HUES48 (cell line): Measurements from ENCODE around the gene CACNA1H.

Experiments used
- H3K27ac ChIP-seq: one replicate; pipeline ENCODE4 v1.7.0; 2013; ENCODE audit warnings: low read depth, low read length, inconsistent platforms
- H3K27me3 ChIP-seq: 2 replicates; pipeline ENCODE4 v1.6.1; 2013; ENCODE audit warnings: mild to moderate bottlenecking, low read length; ENCODE audit not compliant: control insufficient read depth, insufficient read depth
- H3K36me3 ChIP-seq: 2 replicates; pipeline ENCODE4 v1.6.1; 2013; ENCODE audit warnings: low read length; ENCODE audit not compliant: control insufficient read depth, insufficient read depth
- H3K4me1 ChIP-seq: 2 replicates; pipeline ENCODE4 v1.6.1; 2013; ENCODE audit warnings: mild to moderate bottlenecking, low read length; ENCODE audit not compliant: control insufficient read depth, insufficient read depth
- H3K4me3 ChIP-seq: 2 replicates; pipeline ENCODE4 v1.5.1; 2013; ENCODE audit warnings: mild to moderate bottlenecking, low read depth, low read length
- H3K9ac ChIP-seq: 2 replicates; pipeline ENCODE4 v1.6.1; 2013; ENCODE audit warnings: mild to moderate bottlenecking, low read depth, low read length, moderate library complexity
- H3K9me3 ChIP-seq: 2 replicates; pipeline ENCODE4 v1.6.1; 2013; ENCODE audit warnings: low read length; ENCODE audit not compliant: control insufficient read depth, insufficient read depth

Gene CACNA1H

DNA sequence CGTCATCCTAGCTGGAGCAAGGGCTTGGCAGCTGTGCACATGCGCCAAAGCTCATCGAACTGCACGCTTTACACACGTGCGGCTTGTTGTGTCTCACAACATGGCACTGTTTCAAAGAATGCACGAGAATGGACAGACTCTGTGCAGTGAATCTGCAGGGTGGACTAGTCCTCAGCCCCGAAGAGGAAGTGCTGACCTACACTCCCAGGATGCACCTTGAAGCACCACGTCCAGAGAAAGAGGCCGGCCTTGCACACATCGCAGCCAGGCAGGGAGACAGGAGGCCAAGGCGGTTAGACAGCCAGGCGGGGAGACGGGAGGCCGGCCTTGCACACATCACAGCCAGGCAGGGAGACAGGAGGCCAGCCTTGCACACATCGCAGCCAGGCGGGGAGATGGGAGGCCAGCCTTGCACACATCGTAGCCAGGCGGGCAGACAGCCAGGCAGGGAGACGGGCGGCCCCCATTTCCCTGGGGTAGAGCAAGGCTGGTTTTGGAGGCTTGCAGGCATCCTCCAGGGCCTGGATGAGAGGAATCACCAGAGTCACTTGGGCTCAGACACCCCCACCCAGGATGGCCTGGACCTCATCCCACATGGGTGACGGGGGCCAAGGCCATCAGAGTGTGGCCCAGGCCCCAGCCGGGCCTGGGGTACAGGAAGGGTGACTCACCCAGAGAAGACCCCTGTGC, 9.0 kb upstream of the CACNA1H start:
- no peaks in the 10 kb centered on the region for H3K4me1 ChIP-seq
- no peaks in the 10 kb centered on the region for H3K27me3 ChIP-seq
- H3K36me3 ChIP-seq: no peaks in the 10 kb centered on the region
- no peaks in the 10 kb centered on the region for H3K9me3 ChIP-seq
- no peak overlapping the region for H3K4me3 ChIP-seq
- no peak overlapping the region for H3K27ac ChIP-seq
- H3K9ac ChIP-seq: no peak overlapping the region

DNA sequence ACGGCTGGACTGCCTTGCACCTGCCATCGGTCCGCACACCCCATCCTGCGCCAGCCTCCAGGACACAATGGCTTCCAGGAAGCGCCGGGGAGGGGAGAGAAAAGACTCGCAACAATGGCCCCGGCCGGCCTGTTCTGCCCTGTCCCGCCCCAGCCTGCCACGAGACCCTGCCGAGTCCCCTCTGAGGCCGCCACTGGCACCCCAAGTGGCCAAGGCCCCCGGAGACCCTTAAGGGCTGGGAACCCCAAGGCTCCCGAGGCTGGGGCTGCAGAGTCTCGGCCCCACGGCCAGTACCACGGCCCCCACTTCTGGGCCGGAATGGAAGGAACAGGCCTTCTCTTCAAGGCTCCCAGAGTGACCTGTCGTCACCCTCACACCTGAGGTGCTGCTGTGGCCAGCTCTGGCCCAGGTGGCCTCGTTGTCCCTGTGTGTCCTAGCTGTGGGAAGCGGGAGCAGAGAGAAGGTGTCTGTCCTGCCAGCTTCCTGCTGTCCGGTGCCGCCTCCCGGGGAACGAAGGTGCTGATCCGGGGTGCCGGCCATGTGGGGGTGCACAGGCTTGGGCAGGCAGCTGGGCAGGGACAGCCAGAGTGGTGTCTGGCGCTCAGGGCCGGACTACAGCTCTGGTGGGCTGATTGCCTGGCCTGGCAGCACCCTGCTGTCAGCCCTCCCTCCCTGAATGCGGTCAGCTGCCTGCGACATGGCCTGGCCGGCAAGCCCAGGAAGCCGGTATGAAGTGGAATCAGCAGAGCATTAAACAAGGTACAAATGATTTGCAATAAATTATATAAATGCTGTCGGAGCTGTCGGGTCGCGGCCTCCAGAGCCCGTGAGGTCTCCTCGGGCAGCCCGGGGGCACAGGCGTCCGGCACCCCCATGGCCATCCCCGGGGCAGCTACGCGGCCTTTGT, 8.2 kb upstream of the CACNA1H start:
- H3K4me1 ChIP-seq: no peaks in the 10 kb centered on the region
- no peak overlapping the region for H3K9ac ChIP-seq
- no peaks in the 10 kb centered on the region for H3K9me3 ChIP-seq
- no peak overlapping the region for H3K27ac ChIP-seq
- no peak overlapping the region for H3K4me3 ChIP-seq
- no peaks in the 10 kb centered on the region for H3K36me3 ChIP-seq
- no peaks in the 10 kb centered on the region for H3K27me3 ChIP-seq

DNA sequence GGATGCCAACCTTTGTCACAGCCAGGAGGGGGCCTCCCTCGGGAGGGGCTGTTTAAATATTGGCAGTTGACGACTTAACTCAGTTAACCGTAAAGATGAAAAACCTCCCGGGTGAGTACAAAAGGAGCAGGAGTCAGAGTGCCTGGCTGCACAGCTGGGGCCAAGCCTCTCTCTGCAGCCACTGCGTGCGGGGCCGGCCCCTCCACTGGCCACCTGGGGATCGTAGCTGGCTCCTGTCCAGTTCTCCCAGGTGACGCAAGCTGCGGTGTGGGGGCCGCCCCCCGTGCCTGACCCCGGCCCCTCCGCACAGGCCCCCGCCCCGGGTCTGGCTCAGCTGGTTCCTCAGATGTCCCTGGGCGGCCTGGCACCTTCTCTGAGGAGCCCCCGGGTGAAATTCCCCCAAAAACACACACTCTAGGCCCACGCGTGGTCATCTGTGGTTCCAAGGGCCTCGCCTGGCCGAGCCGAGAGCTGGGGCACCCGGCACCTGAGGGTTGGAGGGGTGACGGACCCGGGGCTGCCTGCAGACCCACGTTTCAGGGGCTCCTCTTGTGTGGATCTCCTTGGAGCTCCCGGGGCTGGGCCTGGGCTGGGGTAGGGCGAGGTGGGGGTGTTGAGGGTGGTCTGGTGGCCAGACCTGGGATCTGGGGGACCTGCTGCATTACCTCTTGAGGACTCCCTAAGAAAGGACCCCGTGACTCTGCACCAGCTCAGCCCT, 7.4 kb upstream of the CACNA1H start:
- Histone ChIP-seq H3K9me3 (no peaks in the 10 kb centered on the region), H3K4me1 (no peaks in the 10 kb centered on the region), H3K27me3 (no peaks in the 10 kb centered on the region), H3K9ac (no peak overlapping the region), H3K27ac (no peak overlapping the region), H3K4me3 (no peak overlapping the region), H3K36me3 (no peaks in the 10 kb centered on the region)

DNA sequence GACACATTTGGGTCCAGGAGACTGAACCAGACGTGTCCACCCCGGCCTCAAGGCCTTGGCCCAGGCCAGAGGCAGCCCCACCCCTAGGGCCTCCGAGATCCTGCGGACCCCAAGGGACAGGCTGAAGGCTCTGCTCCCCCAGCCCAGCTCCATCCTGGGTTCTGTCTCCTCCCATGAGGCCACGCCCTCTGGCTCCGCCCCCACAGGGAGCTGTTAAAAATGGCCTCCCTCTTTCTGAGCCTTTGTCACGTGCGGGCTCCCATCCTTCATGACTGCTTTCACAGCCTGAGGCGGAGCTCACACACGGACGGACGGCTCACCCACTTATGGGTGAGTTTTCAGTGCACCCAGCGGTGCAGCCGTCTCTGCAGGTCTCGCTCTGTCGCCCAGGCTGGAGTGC, 6.5 kb upstream of the CACNA1H start:
- no peaks in the 10 kb centered on the region for H3K4me1 ChIP-seq
- H3K36me3 ChIP-seq: no peaks in the 10 kb centered on the region
- H3K9me3 ChIP-seq: no peaks in the 10 kb centered on the region
- H3K9ac ChIP-seq: no peak overlapping the region
- no peaks in the 10 kb centered on the region for H3K27me3 ChIP-seq
- no peak overlapping the region for H3K27ac ChIP-seq
- no peak overlapping the region for H3K4me3 ChIP-seq

DNA sequence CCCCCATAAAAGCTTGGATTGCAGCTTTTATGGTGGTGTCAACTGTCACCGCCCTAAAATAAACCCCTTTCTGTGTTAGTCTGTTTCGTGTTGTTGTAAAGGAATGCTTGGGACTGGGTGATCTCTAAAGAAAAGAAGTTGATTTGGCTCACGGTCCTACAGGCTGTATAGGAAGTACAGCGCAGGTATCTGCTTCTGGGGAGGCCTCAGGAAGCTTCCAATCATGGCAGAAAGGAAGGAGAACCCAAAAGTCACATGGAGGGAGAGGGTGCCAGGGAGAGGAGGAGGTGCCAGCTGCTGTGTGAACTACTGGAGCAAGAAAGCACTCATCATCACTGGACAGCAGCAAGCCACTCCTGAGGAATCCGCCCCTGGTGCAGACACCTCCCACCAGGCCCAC, 5.9 kb upstream of the CACNA1H start:
- H3K27me3 ChIP-seq: no peaks in the 10 kb centered on the region
- H3K27ac ChIP-seq: no peak overlapping the region
- H3K36me3 ChIP-seq: no peaks in the 10 kb centered on the region
- no peak overlapping the region for H3K9ac ChIP-seq
- no peaks in the 10 kb centered on the region; the same call in 1 of the 2 replicates for H3K4me1 ChIP-seq
- no peaks in the 10 kb centered on the region for H3K9me3 ChIP-seq
- no peak overlapping the region for H3K4me3 ChIP-seq

DNA sequence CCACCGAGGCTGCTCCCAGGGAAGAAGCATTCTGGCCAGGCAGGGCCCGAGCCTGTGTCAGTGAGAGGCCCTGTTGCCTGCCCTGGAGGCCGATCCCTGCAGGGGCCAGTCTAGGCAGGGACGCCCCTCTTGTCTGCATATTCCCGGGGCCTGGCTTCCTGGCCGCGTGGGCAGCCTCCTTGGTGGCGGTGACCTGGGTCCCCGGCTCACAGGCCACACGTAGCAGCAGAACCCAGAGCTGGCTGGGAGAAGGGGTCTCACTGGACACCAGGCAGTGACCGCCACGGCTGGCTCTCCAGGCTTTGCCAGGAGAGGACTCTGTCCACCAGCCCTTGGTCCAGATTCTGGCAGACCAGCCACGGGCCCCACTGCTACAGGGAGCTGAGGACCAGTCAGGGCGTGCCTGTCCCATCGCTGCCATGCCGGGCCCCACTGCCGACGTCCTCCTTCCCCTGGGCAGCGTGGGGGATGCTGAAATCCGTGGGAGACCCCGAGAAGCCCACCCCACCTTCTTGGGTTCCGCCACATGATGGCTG, 3.7 kb upstream of the CACNA1H start:
- Histone ChIP-seq H3K9ac (no peak overlapping the region), H3K27ac (no peak overlapping the region), H3K36me3 (no peaks in the 10 kb centered on the region), H3K4me1 (peaks cover under 1% of the 10 kb centered on the region; the same call in 1 of the 2 replicates), H3K9me3 (no peaks in the 10 kb centered on the region), H3K27me3 (no peaks in the 10 kb centered on the region), H3K4me3 (no peak overlapping the region)

DNA sequence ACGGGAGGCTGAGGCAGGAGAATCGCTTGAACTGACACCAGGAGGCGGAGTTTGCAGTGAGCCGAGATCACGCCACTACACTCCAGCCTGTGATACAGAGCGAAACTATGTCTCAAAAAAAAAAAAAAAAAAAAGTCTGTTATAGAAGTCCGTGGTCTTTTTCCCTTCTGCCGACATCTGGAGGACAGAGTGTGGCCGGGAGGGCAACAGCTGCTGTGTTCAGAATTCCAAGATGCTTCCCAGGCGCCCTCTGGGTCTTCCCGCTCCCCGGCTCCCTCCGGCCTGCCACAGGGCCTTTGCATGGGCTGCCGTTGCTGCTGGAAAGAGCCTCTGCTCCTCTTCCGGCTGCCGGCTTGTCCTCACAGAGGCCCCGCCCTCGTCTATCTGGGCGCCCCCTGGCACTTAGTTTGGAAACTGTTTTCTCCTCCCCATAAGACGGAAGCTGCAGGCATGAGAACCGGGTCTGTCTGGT, 2.4 kb upstream of the CACNA1H start:
- Histone ChIP-seq H3K9ac (no peak overlapping the region), H3K27me3 (no peaks in the 10 kb centered on the region), H3K9me3 (no peaks in the 10 kb centered on the region), H3K4me3 (no peak overlapping the region), H3K36me3 (no peaks in the 10 kb centered on the region), H3K27ac (no peak overlapping the region), H3K4me1 (peaks cover 5% of the 10 kb centered on the region; the same call in 1 of the 2 replicates)

DNA sequence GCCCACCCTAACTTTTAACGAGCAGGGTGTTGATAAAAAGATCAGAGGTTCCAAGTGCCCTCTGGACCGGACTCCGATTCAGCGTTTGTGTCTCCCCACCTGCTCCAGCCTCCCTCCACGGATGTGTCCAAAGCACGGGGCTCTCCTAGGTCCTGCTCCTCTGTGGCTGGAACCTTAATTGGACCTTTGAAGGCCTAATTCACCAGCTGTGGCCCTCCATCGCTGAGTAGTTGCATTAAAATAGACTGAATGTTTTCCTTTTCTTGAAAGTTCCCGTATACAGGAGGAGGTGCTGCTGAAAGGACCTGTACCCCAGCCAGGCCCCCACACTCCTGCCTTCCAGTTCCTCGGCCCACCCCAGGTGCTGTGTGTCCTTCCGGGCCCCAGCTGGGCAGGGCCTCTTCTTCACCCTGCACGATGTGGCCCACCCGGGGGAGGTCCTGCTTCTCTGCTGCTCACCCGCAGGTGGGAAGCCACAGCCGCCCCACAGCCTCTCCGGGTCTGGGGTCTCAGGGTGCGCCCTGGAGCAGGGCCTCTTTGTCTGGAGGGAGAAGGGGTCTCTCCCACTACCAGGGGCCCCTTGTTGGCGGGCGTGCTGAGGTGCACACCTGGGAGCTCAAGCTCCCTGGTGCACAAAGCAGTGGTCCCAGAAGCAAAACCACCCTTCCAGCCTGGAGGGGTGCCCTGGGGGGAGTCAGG, 1.3 kb upstream of the CACNA1H start:
- H3K27ac ChIP-seq: no peak overlapping the region
- H3K36me3 ChIP-seq: no peaks in the 10 kb centered on the region

DNA sequence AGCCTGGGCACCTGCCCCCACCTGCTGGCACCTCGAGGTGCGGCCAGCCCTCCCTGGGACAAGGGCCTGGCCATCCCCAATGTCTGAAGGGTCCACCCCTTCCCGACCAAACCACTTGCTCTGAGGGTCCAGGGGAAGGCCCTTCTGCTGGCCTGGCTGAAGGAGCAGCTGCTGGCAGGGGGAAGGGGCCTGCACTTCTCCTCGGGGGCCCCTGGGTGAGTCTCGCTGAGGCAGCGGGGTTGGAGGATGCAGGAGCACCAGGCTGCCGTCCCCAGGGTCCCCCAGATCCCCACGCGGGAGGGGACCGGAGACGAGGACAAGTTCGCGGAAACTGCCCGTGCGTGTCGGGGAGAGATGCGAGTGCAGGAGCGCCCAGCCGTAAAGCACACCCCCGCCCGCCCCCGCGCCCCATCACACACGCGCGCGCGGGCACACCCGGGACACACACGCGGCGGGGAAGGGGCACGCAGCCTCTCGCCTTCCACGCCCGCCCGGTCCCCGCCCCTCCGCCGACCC, 725 bp upstream of the CACNA1H start:
- peaks cover 5% of the 10 kb centered on the region; the same call in 1 of the 2 replicates for H3K4me1 ChIP-seq
- H3K9me3 ChIP-seq: no peaks in the 10 kb centered on the region
- H3K27me3 ChIP-seq: no peaks in the 10 kb centered on the region
- no peaks in the 10 kb centered on the region for H3K36me3 ChIP-seq
- no peak overlapping the region for H3K9ac ChIP-seq
- H3K27ac ChIP-seq: no peak overlapping the region
- peak overlapping the region; percentile 61 for H3K4me3 ChIP-seq

More for the DNA sequence above, 1.3 kb upstream of the CACNA1H start:
- Histone ChIP-seq H3K27me3 (no peaks in the 10 kb centered on the region), H3K9me3 (no peaks in the 10 kb centered on the region), H3K4me3 (no peak overlapping the region; the same call in 1 of the 2 replicates), H3K4me1 (peaks cover 5% of the 10 kb centered on the region; the same call in 1 of the 2 replicates), H3K9ac (no peak overlapping the region)
